GM04504 (cell line): ENCODE measurements around the gene APRT.
"Not testable (repeated sequence)": the region's sequence is repeated elsewhere in the genome, so short reads cannot be mapped to it uniquely, and the experiment has no call there.

Experiments
- DNase-seq: peaks from one replicate; pipeline ENCODE4 v3.0.0-alpha.2; 2012; ENCODE audit warnings: low read depth

APRT gene

GRCh38 chr16:88788749-88789148, 23.0 kb downstream of the APRT start:
- DNase-seq, result not testable (repeated sequence)

- no peak for DNase-seq
These were observed 24.0 kb downstream of the APRT start for GRCh38 chr16:88787579-88788314.

- no peak for DNase-seq
These were observed 26.4 kb downstream of the APRT start, which contains the start of gene PIEZO1 for GRCh38 chr16:88785106-88785924. TSS of gene PIEZO1 (minus strand) at chr16:88785220. CDS start at chr16:88784964, 256 bp downstream.

GRCh38 chr16:88784856-88785105, 26.9 kb downstream of the APRT start:
- DNase-seq, result no peak

- DNase-seq, result no peak
These were observed 27.5 kb downstream of the APRT start for GRCh38 chr16:88784074-88784855.

GRCh38 chr16:88783391-88784073, 28.2 kb downstream of the APRT start:
- no peak for DNase-seq

- no peak for DNase-seq
These were observed 29.0 kb downstream of the APRT start for GRCh38 chr16:88782454-88783390.

- no peak for DNase-seq
These were observed 30.3 kb downstream of the APRT start for GRCh38 chr16:88781140-88782077.

GRCh38 chr16:88780142-88781062, 31.3 kb downstream of the APRT start:
- DNase-seq, result no peak

- no peak for DNase-seq
These were observed 32.2 kb downstream of the APRT start for GRCh38 chr16:88779406-88780141.

- no peak for DNase-seq
These were observed 33.1 kb downstream of the APRT start for GRCh38 chr16:88778541-88779065.

GRCh38 chr16:88778271-88778525, 33.5 kb downstream of the APRT start:
- no peak for DNase-seq

GRCh38 chr16:88777471-88778270, 34.1 kb downstream of the APRT start:
- DNase-seq, result no peak

- no peak for DNase-seq
These were observed 35.9 kb downstream of the APRT start for GRCh38 chr16:88775825-88776224.

- DNase-seq, result no peak
These were observed 37.0 kb downstream of the APRT start for GRCh38 chr16:88774544-88775393.

GRCh38 chr16:88773812-88774291, 37.9 kb downstream of the APRT start:
- peak; percentile 66 for DNase-seq
